Measurements from ENCODE around the gene FIGNL1. TPM values are rescaled to one million over a fixed set of nuclear protein-coding genes. Genes with fewer than 3 reads are reported as not detected.

The FIGNL1 gene
- total RNA-seq, 1 experiment from 2014 or later = 28.1 TPM

GRCh38 chr7:50422858-50423257 lies 27.3 kb downstream of the FIGNL1 start:
- ATAC-seq = no peak
- RAD21 ChIA-PET (ENCODE audit: low non-redundant PET in 1 of 2, low total read pairs in 2 of 2, uncharacterized antibody in 2 of 2, unreplicated experiment in 2 of 2) = no interaction called here
- H3K9me3 ChIP-seq (ENCODE audit: control insufficient read depth in 1 of 2, insufficient read depth in 1 of 2, low read depth in 1 of 2, low read length in 2 of 2) = no peaks in the 10 kb centered on the region
- H3K9ac ChIP-seq (ENCODE audit: low read length) = no peak overlapping the region
- BruUV-seq (replicated peaks) = no TSS peak
- TF ChIP-seq EZH2phosphoT487 (IDR thresholded peaks at IDR 0.05; ENCODE audit: borderline replicate concordance) = no peak
- H3K4me2 ChIP-seq (ENCODE audit: low read length) = no peak overlapping the region
- CTCF ChIA-PET = no interaction called here
- H3K9me2 ChIP-seq (ENCODE audit: insufficient read depth) = no peaks in the 10 kb centered on the region
- DNase-seq (ENCODE audit: low read depth, low spot score) = no peak
- H3K4me1 ChIP-seq (ENCODE audit: control insufficient read depth in 1 of 2, insufficient read depth in 2 of 2, low read length in 2 of 2) = no peaks in the 10 kb centered on the region
- intact Hi-C loops (cut with micrococcal nuclease) = no loop called here
- no peak overlapping the region for H2AFZ ChIP-seq (ENCODE audit: low read depth, low read length, poor library complexity, severe bottlenecking)
- H3K79me2 ChIP-seq (ENCODE audit: insufficient read depth, low read length) = no peaks in the 10 kb centered on the region
- POLR2A ChIA-PET = no interaction called here
- no peaks in the 10 kb centered on the region for H3K36me3 ChIP-seq (ENCODE audit: control insufficient read depth in 1 of 2, insufficient read depth in 2 of 2, low read length in 2 of 2)
- no peak overlapping the region for H3K27ac ChIP-seq (ENCODE audit: low read depth, low read length)
- H3K4me3 ChIP-seq (replicated peaks in 1 of 2; ENCODE audit: low read depth in 1 of 2, low read length in 2 of 2) = no peak overlapping the region
- no peaks in the 10 kb centered on the region for H3K27me3 ChIP-seq (ENCODE audit: insufficient read depth, low read length)
- no peaks in the 10 kb centered on the region for H4K20me1 ChIP-seq (ENCODE audit: insufficient read depth)

GRCh38 chr7:50421043-50421442 lies 29.1 kb downstream of the FIGNL1 start:
- TF ChIP-seq MAX (IDR thresholded peaks at IDR 0.05) = no peak
- no peak for TF ChIP-seq YY1 (IDR thresholded peaks at IDR 0.05; ENCODE audit: extremely low read depth, insufficient replicate concordance, low read depth, low read length)
- Histone ChIP-seq H4K20me1 (ENCODE audit: insufficient read depth) (no peaks in the 10 kb centered on the region), H3K4me3 (replicated peaks in 1 of 2; ENCODE audit: low read depth in 1 of 2, low read length in 2 of 2) (no peak overlapping the region), H3K9ac (ENCODE audit: low read length) (no peak overlapping the region), H3K4me1 (ENCODE audit: control insufficient read depth in 1 of 2, insufficient read depth in 2 of 2, low read length in 2 of 2) (no peaks in the 10 kb centered on the region), H3K36me3 (ENCODE audit: control insufficient read depth in 1 of 2, insufficient read depth in 2 of 2, low read length in 2 of 2) (no peaks in the 10 kb centered on the region), H2AFZ (ENCODE audit: low read depth, low read length, poor library complexity, severe bottlenecking) (no peak overlapping the region), H3K27me3 (ENCODE audit: insufficient read depth, low read length) (no peaks in the 10 kb centered on the region), H3K4me2 (ENCODE audit: low read length) (no peak overlapping the region), H3K9me2 (ENCODE audit: insufficient read depth) (no peaks in the 10 kb centered on the region), H3K79me2 (ENCODE audit: insufficient read depth, low read length) (no peaks in the 10 kb centered on the region), H3K27ac (ENCODE audit: low read depth, low read length) (no peak overlapping the region), H3K9me3 (ENCODE audit: control insufficient read depth in 1 of 2, insufficient read depth in 1 of 2, low read depth in 1 of 2, low read length in 2 of 2) (no peaks in the 10 kb centered on the region)
- ChIA-PET POLR2A (no interaction called here), CTCF (interaction anchor here (0.6 kb wide), 1 partner anchor 25 kb away, joined by 3 read pairs; no protein-coding TSS in a partner anchor), RAD21 (ENCODE audit: low non-redundant PET in 1 of 2, low total read pairs in 2 of 2, uncharacterized antibody in 2 of 2, unreplicated experiment in 2 of 2) (no interaction called here)
- BruUV-seq (replicated peaks) = no TSS peak
- intact Hi-C loops (cut with micrococcal nuclease) = no loop called here
- no peak for DNase-seq (ENCODE audit: low read depth, low spot score)
- ATAC-seq = no peak

All from HCT116 (cell line).